H1 (cell line): Measurements from ENCODE around the gene SNX3. TPM values are rescaled to one million over a fixed set of nuclear protein-coding genes. Genes with fewer than 3 reads are reported as not detected.

Experiments used
- FOSL1 ChIP-seq: IDR thresholded peaks from 2 replicates; pipeline ENCODE4 v1.6.1; 2011; ENCODE audit warnings: mild to moderate bottlenecking, low read depth, low read length, moderate library complexity; ENCODE audit not compliant: insufficient read depth
- NANOG ChIP-seq: IDR thresholded peaks from 2 replicates; pipeline ENCODE4 v1.6.1; 2011; ENCODE audit warnings: low read length, low read depth, mild to moderate bottlenecking, inconsistent platforms; ENCODE audit not compliant: insufficient read depth, poor library complexity, severe bottlenecking
- POLR2AphosphoS5 ChIP-seq: IDR thresholded peaks from 2 replicates; pipeline ENCODE4 v1.6.1; 2011; ENCODE audit warnings: low read depth, low read length
- RNF2 ChIP-seq: fragments of 200-900, 300-1000 bp; sonication (generic); IDR thresholded peaks from 2 replicates; pipeline ENCODE4 v1.7.1; 2016; ENCODE audit warnings: borderline replicate concordance, low read depth, mild to moderate bottlenecking, antibody characterized with exemption, low read length; ENCODE audit not compliant: poor library complexity, severe bottlenecking; ENCODE audit errors: missing control alignments
- USF2 ChIP-seq: IDR thresholded peaks from 2 replicates; pipeline ENCODE4 v1.6.1; 2011; ENCODE audit warnings: low read length, improper control_type of control experiment
- polyA plus RNA-seq, 7 experiments: library from polyadenylated mRNA; depleted of rRNA in 3 of 7; stranded (reverse) in 5 of 7; unstranded in 2 of 7; fragments of >200 nt in 5 of 7; fragments of 200-250 nt in 2 of 7; gene quantifications; 1 replicate in 5 of 7; 2 replicates in 1 of 7; 4 replicates in 1 of 7; pipeline versions ENCODE4 v1.2.1 to v1.2.3, GENCODE V29; 2011 to 2013; ENCODE audit warnings: missing spikeins in 2 of 7, mixed read lengths in 2 of 7
- total RNA-seq: library from RNA; stranded (reverse); fragmentation: NEBNext Ultra II Directional; extraction: Animal tissue kit (Norgen Biotek cat#: 25700); gene quantifications from 2 replicates; pipeline ENCODE4 v1.2.1, GENCODE V29; 2021

SNX3 gene
- total and polyA plus RNA-seq, 2 of the 8 experiments (the other 6 are each of a cell fraction or from before 2014, with no cell fraction given) = 72.5 to 150 TPM

- no peak for TF ChIP-seq POLR2AphosphoS5
- no peak for TF ChIP-seq NANOG
- no peak for TF ChIP-seq FOSL1
- no peak for TF ChIP-seq RNF2
- no peak for TF ChIP-seq USF2
- TF ChIP-seq, all 59 proteins: peak for 0
Measured at GRCh38 chr6:108242259-108242658, 18.6 kb downstream of the SNX3 start (continued).
